Activated naive CD8-positive, alpha-beta T cell (primary cell): Measurements from ENCODE around the gene CAD.

ENCODE experiments used
- H3K27ac Mint-ChIP-seq: one replicate; pipeline ENCODE4 v1.8.0; 2021; ENCODE audit warnings: mixed read lengths
- H3K27me3 Mint-ChIP-seq: one replicate; pipeline ENCODE4 v1.8.0; 2021; ENCODE audit warnings: mixed read lengths
- H3K36me3 Mint-ChIP-seq: one replicate; pipeline ENCODE4 v1.8.0; 2021; ENCODE audit warnings: mixed read lengths
- H3K4me1 Mint-ChIP-seq: one replicate; pipeline ENCODE4 v1.8.0; 2021; ENCODE audit warnings: low read depth, mixed read lengths
- H3K4me3 Mint-ChIP-seq: one replicate; pipeline ENCODE4 v1.8.0; 2021; ENCODE audit warnings: mild to moderate bottlenecking, mixed read lengths
- H3K9me3 Mint-ChIP-seq: one replicate; pipeline ENCODE4 v1.8.0; 2021; ENCODE audit warnings: low read depth, mixed read lengths

CAD gene

DNA sequence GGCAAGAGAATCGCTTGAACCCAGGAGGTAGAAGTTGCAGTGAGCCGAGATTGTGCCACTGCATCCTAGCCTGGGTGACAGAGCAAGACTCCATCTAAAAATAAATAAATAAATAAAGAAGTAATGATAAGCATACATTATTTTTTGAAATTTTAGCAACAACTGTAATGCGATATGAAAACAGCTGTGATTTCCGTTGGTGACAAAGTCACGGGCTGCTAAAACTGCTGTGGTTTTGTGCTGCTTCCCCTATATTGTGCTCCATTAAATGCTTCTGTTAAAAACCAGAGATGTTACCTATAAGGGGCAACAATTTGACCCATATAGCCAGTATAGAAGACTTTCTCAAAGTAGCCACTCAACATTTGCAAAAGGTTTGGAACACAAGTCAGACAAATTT lies 73.4 kb downstream of the CAD start:
- Mint-ChIP-seq H3K4me3 (no peak overlapping the region), H3K27me3 (peaks cover 3% of the 10 kb centered on the region), H3K4me1 (no peaks in the 10 kb centered on the region), H3K36me3 (no peaks in the 10 kb centered on the region), H3K27ac (no peak overlapping the region), H3K9me3 (no peaks in the 10 kb centered on the region)

- peaks cover 3% of the 10 kb centered on the region for H3K27me3 Mint-ChIP-seq
- no peaks in the 10 kb centered on the region for H3K36me3 Mint-ChIP-seq
- no peaks in the 10 kb centered on the region for H3K4me1 Mint-ChIP-seq
- H3K9me3 Mint-ChIP-seq, result no peaks in the 10 kb centered on the region
- H3K4me3 Mint-ChIP-seq, result no peak overlapping the region
- no peak overlapping the region for H3K27ac Mint-ChIP-seq
Measured at GRCh38 chr2:27291865-27292264, 74.7 kb downstream of the CAD start.
